ENCODE results near the gene ENOSF1. TPM values are rescaled to one million over a fixed set of nuclear protein-coding genes. Genes with fewer than 3 reads are reported as not detected.

The ENOSF1 gene
- total and polyA plus RNA-seq, 2 of the 13 experiments (the other 11 are each of a cell fraction or from before 2014, with no cell fraction given): 37.6 to 40.1 TPM

DNA sequence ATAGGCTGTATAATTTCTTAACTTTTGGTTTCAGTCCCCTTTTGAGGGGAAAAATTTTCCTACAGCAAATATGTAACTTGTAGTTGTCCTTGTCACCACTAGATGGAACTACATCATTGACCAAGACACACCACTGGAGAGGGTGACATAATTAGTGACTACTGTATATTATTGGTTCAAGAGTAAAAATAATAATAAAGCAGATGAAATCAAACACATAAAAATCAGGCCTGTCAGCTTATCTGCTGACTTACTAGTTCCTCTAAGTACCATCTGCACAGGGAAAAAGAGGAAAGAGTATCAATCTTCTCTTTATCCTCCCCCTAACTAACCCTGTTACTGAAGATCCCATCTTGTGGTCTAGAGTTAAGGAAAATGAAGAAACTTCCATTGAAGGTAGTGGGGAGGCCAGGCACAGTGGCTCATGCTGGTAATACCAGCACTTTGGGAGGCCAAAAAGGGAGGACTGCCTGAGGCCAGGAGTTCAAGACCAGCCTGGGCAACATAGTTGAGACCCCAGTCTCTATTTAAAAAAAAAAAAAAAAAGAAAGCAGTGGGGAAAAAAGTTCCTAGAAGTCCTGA is 29.6 kb upstream of the ENOSF1 start (continued):
- 0 out of 2 replicates have a peak, but pooled peaks have one; percentile 14 for TF ChIP-seq SAP130 (CRISPR knock-in tag; IDR thresholded peaks at IDR 0.05; ENCODE audit: low read depth)

DNA sequence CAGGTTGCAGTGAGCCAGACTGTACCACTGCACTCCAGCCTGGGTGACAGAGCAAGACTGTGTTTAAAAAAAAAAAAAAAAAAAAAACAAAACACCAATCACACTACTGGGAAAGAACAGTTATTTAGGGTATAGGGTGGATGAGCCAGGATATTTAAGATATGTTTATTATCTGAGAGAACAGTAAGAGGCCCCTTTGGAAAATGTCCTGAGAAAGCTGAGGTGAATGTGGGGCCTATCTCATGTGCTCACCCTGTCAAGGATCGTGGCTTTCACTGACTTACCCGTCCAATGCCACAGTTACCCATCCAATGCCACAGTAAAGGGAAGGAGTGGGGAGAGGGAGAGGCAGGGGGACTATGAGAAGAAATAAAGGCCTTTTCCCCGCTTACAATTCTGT is 19.9 kb upstream of the ENOSF1 start:
- Histone ChIP-seq H3K27me3 (ENCODE audit: control insufficient read depth in 1 of 2, insufficient read depth in 2 of 2, low read length in 2 of 2) (no peaks in the 10 kb centered on the region), H3K79me2 (ENCODE audit: insufficient read depth, low read length) (no peaks in the 10 kb centered on the region), H3K4me1 (ENCODE audit: insufficient read depth, low read length) (no peaks in the 10 kb centered on the region), H3K4me2 (ENCODE audit: low read depth, low read length) (no peak overlapping the region), H3K27ac (ENCODE audit: extremely low read length, insufficient read depth, low read length) (no peak overlapping the region), H3K36me3 (replicated peaks in 1 of 2; ENCODE audit: control insufficient read depth in 1 of 2, insufficient read depth in 2 of 2, low read length in 2 of 2) (peaks cover 4 to 24% of the 10 kb centered on the region in 2 experiments; a peak in 4 of 5 replicates), H3K9me3 (ENCODE audit: low read length) (no peaks in the 10 kb centered on the region), H4K20me1 (ENCODE audit: insufficient read depth, low read length) (no peaks in the 10 kb centered on the region), H3K9ac (ENCODE audit: insufficient read depth, low read depth, low read length) (no peak overlapping the region), H3K4me3 (replicated peaks in 1 of 3; ENCODE audit: insufficient read depth in 1 of 3, low read depth in 2 of 3, low read length in 3 of 3) (no peak overlapping the region), H2AFZ (ENCODE audit: low read length) (no peak overlapping the region)
- TF ChIP-seq FIP1L1 (IDR thresholded peaks at IDR 0.05; ENCODE audit: borderline replicate concordance, insufficient read depth, low read depth, low read length) (no peak), SALL2 (CRISPR knock-in tag; IDR thresholded peaks at IDR 0.05) (no peak), PRMT3 (CRISPR knock-in tag; IDR thresholded peaks at IDR 0.05; ENCODE audit: borderline replicate concordance, low read depth) (no peak), BRD4 (CRISPR knock-in tag; IDR thresholded peaks at IDR 0.05) (no peak), ZNF17 (CRISPR knock-in tag; IDR thresholded peaks at IDR 0.05) (no peak), HNF4G (IDR thresholded peaks at IDR 0.05; ENCODE audit: borderline replicate concordance, low read depth, low read length) (no peak), HNF4G (CRISPR knock-in tag; IDR thresholded peaks at IDR 0.05; ENCODE audit: borderline replicate concordance, low read depth) (no peak), KAT7 (CRISPR knock-in tag; IDR thresholded peaks at IDR 0.05; ENCODE audit: borderline replicate concordance) (no peak), ZSCAN20 (CRISPR knock-in tag; IDR thresholded peaks at IDR 0.05; ENCODE audit: borderline replicate concordance) (no peak), GATAD2A (CRISPR knock-in tag; IDR thresholded peaks at IDR 0.05) (no peak), MXD4 (CRISPR knock-in tag; IDR thresholded peaks at IDR 0.05) (no peak), HOXA7 (CRISPR knock-in tag; IDR thresholded peaks at IDR 0.05) (no peak)
- TF ChIP-seq, protein P1, sequence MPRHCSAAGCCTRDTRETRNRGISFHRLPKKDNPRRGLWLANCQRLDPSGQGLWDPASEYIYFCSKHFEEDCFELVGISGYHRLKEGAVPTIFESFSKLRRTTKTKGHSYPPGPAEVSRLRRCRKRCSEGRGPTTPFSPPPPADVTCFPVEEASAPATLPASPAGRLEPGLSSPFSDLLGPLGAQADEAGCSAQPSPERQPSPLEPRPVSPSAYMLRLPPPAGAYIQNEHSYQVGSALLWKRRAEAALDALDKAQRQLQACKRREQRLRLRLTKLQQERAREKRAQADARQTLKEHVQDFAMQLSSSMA (CRISPR knock-in tag; IDR thresholded peaks at IDR 0.05): no peak
- TF ChIP-seq, protein P2, sequence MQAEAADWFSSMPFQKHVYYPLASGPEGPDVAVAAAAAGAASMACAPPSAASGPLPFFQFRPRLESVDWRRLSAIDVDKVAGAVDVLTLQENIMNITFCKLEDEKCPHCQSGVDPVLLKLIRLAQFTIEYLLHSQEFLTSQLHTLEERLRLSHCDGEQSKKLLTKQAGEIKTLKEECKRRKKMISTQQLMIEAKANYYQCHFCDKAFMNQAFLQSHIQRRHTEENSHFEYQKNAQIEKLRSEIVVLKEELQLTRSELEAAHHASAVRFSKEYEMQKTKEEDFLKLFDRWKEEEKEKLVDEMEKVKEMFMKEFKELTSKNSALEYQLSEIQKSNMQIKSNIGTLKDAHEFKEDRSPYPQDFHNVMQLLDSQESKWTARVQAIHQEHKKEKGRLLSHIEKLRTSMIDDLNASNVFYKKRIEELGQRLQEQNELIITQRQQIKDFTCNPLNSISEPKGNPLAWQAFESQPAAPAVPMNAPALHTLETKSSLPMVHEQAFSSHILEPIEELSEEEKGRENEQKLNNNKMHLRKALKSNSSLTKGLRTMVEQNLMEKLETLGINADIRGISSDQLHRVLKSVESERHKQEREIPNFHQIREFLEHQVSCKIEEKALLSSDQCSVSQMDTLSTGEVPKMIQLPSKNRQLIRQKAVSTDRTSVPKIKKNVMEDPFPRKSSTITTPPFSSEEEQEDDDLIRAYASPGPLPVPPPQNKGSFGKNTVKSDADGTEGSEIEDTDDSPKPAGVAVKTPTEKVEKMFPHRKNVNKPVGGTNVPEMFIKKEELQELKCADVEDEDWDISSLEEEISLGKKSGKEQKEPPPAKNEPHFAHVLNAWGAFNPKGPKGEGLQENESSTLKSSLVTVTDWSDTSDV (CRISPR knock-in tag; IDR thresholded peaks at IDR 0.05): no peak
- TF ChIP-seq, protein P3, sequence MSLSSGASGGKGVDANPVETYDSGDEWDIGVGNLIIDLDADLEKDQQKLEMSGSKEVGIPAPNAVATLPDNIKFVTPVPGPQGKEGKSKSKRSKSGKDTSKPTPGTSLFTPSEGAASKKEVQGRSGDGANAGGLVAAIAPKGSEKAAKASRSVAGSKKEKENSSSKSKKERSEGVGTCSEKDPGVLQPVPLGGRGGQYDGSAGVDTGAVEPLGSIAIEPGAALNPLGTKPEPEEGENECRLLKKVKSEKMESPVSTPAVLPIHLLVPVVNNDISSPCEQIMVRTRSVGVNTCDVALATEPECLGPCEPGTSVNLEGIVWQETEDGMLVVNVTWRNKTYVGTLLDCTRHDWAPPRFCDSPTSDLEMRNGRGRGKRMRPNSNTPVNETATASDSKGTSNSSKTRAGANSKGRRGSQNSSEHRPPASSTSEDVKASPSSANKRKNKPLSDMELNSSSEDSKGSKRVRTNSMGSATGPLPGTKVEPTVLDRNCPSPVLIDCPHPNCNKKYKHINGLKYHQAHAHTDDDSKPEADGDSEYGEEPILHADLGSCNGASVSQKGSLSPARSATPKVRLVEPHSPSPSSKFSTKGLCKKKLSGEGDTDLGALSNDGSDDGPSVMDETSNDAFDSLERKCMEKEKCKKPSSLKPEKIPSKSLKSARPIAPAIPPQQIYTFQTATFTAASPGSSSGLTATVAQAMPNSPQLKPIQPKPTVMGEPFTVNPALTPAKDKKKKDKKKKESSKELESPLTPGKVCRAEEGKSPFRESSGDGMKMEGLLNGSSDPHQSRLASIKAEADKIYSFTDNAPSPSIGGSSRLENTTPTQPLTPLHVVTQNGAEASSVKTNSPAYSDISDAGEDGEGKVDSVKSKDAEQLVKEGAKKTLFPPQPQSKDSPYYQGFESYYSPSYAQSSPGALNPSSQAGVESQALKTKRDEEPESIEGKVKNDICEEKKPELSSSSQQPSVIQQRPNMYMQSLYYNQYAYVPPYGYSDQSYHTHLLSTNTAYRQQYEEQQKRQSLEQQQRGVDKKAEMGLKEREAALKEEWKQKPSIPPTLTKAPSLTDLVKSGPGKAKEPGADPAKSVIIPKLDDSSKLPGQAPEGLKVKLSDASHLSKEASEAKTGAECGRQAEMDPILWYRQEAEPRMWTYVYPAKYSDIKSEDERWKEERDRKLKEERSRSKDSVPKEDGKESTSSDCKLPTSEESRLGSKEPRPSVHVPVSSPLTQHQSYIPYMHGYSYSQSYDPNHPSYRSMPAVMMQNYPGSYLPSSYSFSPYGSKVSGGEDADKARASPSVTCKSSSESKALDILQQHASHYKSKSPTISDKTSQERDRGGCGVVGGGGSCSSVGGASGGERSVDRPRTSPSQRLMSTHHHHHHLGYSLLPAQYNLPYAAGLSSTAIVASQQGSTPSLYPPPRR (CRISPR knock-in tag; IDR thresholded peaks at IDR 0.05; ENCODE audit: borderline replicate concordance): no peak
- 100% methylated on average over 3 of the region's 3 CpGs for WGBS (ENCODE audit: low lambda C conversion rate)
- ChIA-PET POLR2A (no interaction called here), CTCF (ENCODE audit: low intra/inter-chr PET ratio, low total read pairs) (no interaction called here)
- no peak for DNase-seq (ENCODE audit: low spot score)
- intact Hi-C loops (cut with micrococcal nuclease; ENCODE audit: unreplicated experiment): no loop called here
- BruUV-seq (replicated peaks): no TSS peak
- in situ Hi-C loops (cut with HindIII; ENCODE audit: extremely low pct_ligation_motif_present, low pct_unique_long_range_greater_than_20kb): no loop called here
- no peak for FAIRE-seq
- ATAC-seq: no peak

All from HepG2 (cell line).